Upper lobe of left lung (tissue), 6 donors: ENCODE measurements around the gene TPO. TPM values are rescaled to one million over a fixed set of nuclear protein-coding genes. Genes with fewer than 3 reads are reported as not detected.
A peak's percentile ranks its signal among the peaks of the same experiment; 100 is the strongest.
"Not testable (repeated sequence)": the region's sequence is repeated elsewhere in the genome, so short reads cannot be mapped to it uniquely, and the experiment has no call there.

Source experiments
- ATAC-seq, 2 donors: fragments of 200-7000 bp; cut with Tn5 transposase; one replicate each; pipeline ENCODE4 v1.9.1; 2022; ENCODE audit warnings: mild to moderate bottlenecking in 2 of 2, moderate library complexity in 2 of 2; ENCODE audit not compliant: low FRiP score in 2 of 2
- DNase-seq, 2 donors: peaks; one replicate each; pipeline ENCODE4 v3.0.0-alpha.2; 2019 to 2020
- H3K27ac ChIP-seq, 4 donors: fragments of 200-600 bp; sonication (generic); one replicate each; pipeline ENCODE4 v1.5.1; 2016 to 2019
- H3K27me3 ChIP-seq, 4 donors: fragments of 200-600 bp; sonication (generic); one replicate each; pipeline ENCODE4 v1.5.1; 2017 to 2019
- H3K36me3 ChIP-seq, 4 donors: fragments of 200-600 bp; sonication (generic); one replicate each; pipeline ENCODE4 v1.5.1; 2016 to 2019
- H3K4me1 ChIP-seq, 4 donors: fragments of 200-600 bp; sonication (generic); one replicate each; pipeline ENCODE4 v1.5.1; 2018 to 2019
- H3K4me3 ChIP-seq, 4 donors: fragments of 200-600 bp; sonication (generic); one replicate each; pipeline ENCODE4 v1.5.1; 2017 to 2019; ENCODE audit warnings: mild to moderate bottlenecking in 2 of 4, moderate library complexity in 1 of 4
- H3K9me3 ChIP-seq, 4 donors: fragments of 200-600 bp; sonication (generic); one replicate each; pipeline ENCODE4 v1.5.1; 2018 to 2019
- EP300 ChIP-seq, 4 donors: sonication (generic); formaldehyde crosslinking; IDR thresholded peaks; one replicate each; pipeline ENCODE4 v1.5.1; 2017; ENCODE audit warnings: antibody characterized with exemption in 4 of 4, control low read depth in 2 of 4
- POLR2A ChIP-seq, 4 donors: fragments of 450-650 bp; IDR thresholded peaks; one replicate each; pipeline ENCODE4 v1.5.1; 2016 to 2017; ENCODE audit warnings: antibody characterized with exemption in 4 of 4, mild to moderate bottlenecking in 2 of 4
- POLR2AphosphoS5 ChIP-seq, 2 donors: sonication (generic); formaldehyde crosslinking; IDR thresholded peaks; one replicate each; pipeline ENCODE4 v1.5.1; 2017; ENCODE audit warnings: antibody characterized with exemption in 2 of 2
- WGBS, 2 donors: methylation state at CpG; one replicate each; pipeline ENCODE4 v1.1.5; 2017 to 2018; 5-methylcytosine and 5-hydroxymethylcytosine counted together
- total RNA-seq, 6 donors: library from RNA; depleted of rRNA in 4 of 6; stranded (reverse); fragments of >200 nt in 4 of 6; gene quantifications; one replicate each; pipeline versions ENCODE4 v1.1.0 to v1.2.1, GENCODE V29; 2016 to 2021
- TF ChIP-seq, protein P1 (sequence below), 6 experiments: fragments of 450-650 bp in 4 of 6; fragments of 200-600 bp in 2 of 6; sonication (generic) in 2 of 6; IDR thresholded peaks; one replicate each; pipeline ENCODE4 v1.5.1; 2016 to 2019; ENCODE audit warnings: antibody characterized with exemption in 6 of 6
- donor health status: DM: no; HTN: no; CAD: no; lungs with moderate emphysema.
- donor health status: DM: no; HTN: yes; CAD: no; lungs with severe emphysema.

Gene TPO
- total RNA-seq, 6 donors from 2014 or later = 0.06 to 0.39 TPM; not detected in 4

DNA sequence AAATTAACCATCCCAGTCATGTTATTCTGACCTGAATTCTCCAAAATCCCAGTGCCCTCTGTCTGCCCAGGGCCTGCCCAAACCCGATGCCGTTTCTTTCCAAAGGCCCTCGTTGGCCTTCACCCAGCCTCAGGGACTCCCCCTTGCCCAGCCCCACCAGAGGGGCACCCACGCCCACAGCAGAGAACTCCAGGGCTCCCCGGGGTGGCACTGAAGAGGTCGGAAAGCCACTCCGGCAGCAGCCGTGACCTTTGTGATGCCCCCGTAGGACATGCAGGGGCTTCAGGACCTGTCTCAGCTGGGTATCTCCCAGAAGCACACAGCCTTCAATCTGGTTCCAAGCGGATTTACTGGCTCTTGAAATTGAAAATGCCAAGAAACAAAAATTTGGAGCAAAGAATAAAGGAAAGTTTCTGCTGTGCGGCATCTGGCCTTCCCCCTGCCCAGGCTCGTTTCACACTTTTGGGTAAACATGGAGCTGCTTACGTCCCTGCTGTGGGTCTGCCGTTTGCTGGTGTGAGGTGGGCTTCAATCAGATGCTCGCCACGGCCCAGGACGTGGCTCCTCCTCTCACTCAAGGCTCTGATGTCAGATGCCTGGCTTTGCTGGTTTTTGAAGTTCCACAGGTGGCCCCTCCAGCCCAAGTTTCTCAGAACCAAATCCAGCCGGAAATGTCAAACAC, 101.3 kb downstream of the TPO start:
- Histone ChIP-seq H3K27me3 (no peaks in the 10 kb centered on the region), H3K27ac (no peak overlapping the region), H3K9me3 (no peaks in the 10 kb centered on the region), H3K4me3 (no peak overlapping the region), H3K4me1 (peaks cover 0 to 19% (median 9%) of the 10 kb centered on the region in 4 donors), H3K36me3 (no peaks in the 10 kb centered on the region)
- TF ChIP-seq EP300 (IDR thresholded peaks at IDR 0.05) (no peak), POLR2A (IDR thresholded peaks at IDR 0.05) (no peak)
- WGBS, 2 donors = 79 to 85% methylated on average over 16 to 18 of the region's 18 CpGs
- DNase-seq (peak in 1 of 2 donors; percentile 30), ATAC-seq (no peak)

DNA sequence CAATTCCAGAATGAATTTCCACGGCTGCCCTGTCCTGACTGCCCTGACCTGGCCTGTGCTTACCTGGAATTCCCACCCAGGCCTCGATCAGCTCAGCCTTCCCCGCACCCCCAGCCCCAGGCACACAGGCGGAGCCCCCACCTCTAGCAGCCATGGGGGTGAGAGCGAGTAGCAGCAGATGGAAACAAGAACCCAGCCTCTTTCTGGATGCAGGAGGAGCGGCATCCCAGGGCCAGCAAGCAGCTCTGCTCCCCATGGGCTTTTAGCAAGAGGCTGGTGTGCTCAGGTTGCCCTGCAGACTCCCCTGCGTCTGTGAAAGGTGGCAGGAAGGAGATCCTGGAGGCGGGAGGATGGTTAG, 101.8 kb downstream of the TPO start:
- no peak overlapping the region for H3K27ac ChIP-seq
- H3K4me1 ChIP-seq = peaks cover 0 to 16% (median 6%) of the 10 kb centered on the region in 4 donors
- H3K36me3 ChIP-seq = no peaks in the 10 kb centered on the region
- WGBS, 2 donors = 75 to 85% methylated on average over 5 to 8 of the region's 8 CpGs
- no peaks in the 10 kb centered on the region for H3K9me3 ChIP-seq
- peak in 1 of 2 donors; percentile 32 for DNase-seq
- H3K27me3 ChIP-seq = no peaks in the 10 kb centered on the region
- no peak for ATAC-seq
- TF ChIP-seq EP300 (IDR thresholded peaks at IDR 0.05) (no peak), POLR2AphosphoS5 (IDR thresholded peaks at IDR 0.05) (no peak), POLR2A (IDR thresholded peaks at IDR 0.05) (no peak)
- TF ChIP-seq, protein P1, sequence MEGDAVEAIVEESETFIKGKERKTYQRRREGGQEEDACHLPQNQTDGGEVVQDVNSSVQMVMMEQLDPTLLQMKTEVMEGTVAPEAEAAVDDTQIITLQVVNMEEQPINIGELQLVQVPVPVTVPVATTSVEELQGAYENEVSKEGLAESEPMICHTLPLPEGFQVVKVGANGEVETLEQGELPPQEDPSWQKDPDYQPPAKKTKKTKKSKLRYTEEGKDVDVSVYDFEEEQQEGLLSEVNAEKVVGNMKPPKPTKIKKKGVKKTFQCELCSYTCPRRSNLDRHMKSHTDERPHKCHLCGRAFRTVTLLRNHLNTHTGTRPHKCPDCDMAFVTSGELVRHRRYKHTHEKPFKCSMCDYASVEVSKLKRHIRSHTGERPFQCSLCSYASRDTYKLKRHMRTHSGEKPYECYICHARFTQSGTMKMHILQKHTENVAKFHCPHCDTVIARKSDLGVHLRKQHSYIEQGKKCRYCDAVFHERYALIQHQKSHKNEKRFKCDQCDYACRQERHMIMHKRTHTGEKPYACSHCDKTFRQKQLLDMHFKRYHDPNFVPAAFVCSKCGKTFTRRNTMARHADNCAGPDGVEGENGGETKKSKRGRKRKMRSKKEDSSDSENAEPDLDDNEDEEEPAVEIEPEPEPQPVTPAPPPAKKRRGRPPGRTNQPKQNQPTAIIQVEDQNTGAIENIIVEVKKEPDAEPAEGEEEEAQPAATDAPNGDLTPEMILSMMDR (IDR thresholded peaks at IDR 0.05) = no peak
- no peak overlapping the region for H3K4me3 ChIP-seq

DNA sequence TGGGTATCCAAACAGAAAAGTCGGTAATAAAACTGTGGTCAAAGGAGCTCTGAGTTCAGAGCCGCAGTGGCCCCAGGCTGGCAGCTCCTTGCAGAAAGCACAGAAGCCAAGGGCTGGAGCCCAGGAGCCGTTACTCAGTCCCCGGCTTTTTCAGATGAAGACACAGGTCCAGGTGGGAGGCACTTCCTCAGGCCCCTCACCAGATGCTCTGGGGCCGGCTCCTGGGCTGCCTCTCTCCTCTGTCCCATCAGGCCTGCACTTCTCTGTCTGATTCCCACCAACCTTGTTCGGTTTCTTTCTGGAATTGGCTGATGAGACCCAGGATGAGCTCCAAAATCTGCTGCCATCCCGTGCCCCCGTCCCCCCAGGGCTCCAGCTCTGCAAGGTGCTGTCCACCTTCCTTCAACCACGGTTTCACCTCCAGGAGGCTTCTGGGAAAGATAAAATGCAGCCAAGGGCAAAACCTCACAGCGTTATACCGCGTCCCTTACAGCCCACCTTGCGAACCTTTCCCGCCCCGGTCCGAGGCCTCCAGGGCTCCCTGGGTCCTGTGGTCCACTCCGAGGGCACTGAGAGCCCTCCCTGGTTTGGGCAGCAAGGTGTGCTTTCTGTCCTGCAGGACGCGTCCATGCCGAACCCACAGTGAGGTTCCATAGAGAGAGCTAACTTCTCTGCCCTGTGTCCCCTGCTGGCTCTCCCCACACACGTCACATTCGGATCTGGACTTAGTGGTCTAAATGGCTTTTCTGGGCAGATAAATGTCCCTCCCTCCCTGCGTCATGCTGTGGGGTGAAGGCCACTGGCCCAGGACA, 102.9 kb downstream of the TPO start:
- no peak for ATAC-seq
- Histone ChIP-seq H3K27me3 (no peaks in the 10 kb centered on the region), H3K36me3 (no peaks in the 10 kb centered on the region), H3K4me3 (no peak overlapping the region), H3K27ac (no peak overlapping the region), H3K9me3 (no peaks in the 10 kb centered on the region), H3K4me1 (peaks cover 0 to 10% (median 0%) of the 10 kb centered on the region in 4 donors)
- TF ChIP-seq POLR2A (IDR thresholded peaks at IDR 0.05) = no peak
- TF ChIP-seq EP300 (IDR thresholded peaks at IDR 0.05) = no peak
- TF ChIP-seq, protein P1 (IDR thresholded peaks at IDR 0.05) = no peak
- no peak for TF ChIP-seq POLR2AphosphoS5 (IDR thresholded peaks at IDR 0.05)
- 90 to 92% methylated on average over 14 to 23 of the region's 23 CpGs for WGBS, 2 donors
- DNase-seq = peak in 1 of 2 donors; percentile 45

DNA sequence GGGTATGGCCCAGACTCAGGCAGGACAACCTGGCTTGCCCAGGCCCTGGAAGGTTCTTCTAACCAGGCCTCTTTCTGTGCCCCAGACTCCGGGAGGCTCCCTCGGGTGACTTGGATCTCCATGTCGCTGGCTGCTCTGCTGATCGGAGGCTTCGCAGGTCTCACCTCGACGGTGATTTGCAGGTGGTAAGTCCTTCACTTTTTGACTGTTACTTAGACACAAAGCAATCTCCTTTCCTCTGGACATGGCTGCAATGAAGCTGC, 103.5 kb downstream of the TPO start:
- no peak overlapping the region for H3K4me3 ChIP-seq
- DNase-seq = no peak
- no peaks in the 10 kb centered on the region for H3K9me3 ChIP-seq
- 93 to 95% methylated on average over 7 of the region's 7 CpGs for WGBS, 2 donors
- no peaks in the 10 kb centered on the region for H3K27me3 ChIP-seq
- ATAC-seq = no peak
- peaks cover 0 to 10% (median 0%) of the 10 kb centered on the region in 4 donors for H3K4me1 ChIP-seq
- TF ChIP-seq EP300 (IDR thresholded peaks at IDR 0.05) (no peak), POLR2A (IDR thresholded peaks at IDR 0.05) (no peak), POLR2AphosphoS5 (IDR thresholded peaks at IDR 0.05) (no peak)
- TF ChIP-seq, protein P1 (IDR thresholded peaks at IDR 0.05) = no peak
- no peaks in the 10 kb centered on the region for H3K36me3 ChIP-seq
- no peak overlapping the region for H3K27ac ChIP-seq

DNA sequence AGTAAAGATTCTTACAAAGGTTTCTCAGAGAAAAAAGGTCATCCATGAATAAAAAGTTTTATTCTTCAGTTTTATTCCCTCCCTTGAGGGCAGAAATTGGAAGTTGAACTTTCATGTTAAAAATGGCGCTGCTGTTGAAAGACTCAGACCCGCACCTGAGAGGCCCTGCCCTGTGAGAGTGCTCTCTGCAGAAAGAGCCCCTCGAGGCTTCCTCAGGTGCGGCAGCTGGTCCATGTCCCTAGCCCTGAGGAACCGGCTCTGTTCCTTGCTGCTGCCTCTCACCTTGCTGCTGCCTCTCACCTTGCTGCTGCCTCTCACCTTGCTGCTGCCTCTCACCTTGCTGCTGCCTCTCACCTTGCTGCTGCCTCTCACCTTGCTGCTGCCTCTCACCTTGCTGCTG, 104.0 kb downstream of the TPO start:
- not testable (repeated sequence) for H3K27ac ChIP-seq, ATAC-seq, DNase-seq, H3K4me3 ChIP-seq, H3K36me3 ChIP-seq, H3K27me3 ChIP-seq, H3K9me3 ChIP-seq
- WGBS, 2 donors = 72 to 91% methylated on average over 5 of the region's 5 CpGs
- H3K4me1 ChIP-seq = peaks cover 0 to 10% (median 0%) of the 10 kb centered on the region in 4 donors
